Endodermal cell (in vitro differentiated cells): Measurements from ENCODE around the gene TAF11L6. TPM values are rescaled to one million over a fixed set of nuclear protein-coding genes. Genes with fewer than 3 reads are reported as not detected.
"Not testable (repeated sequence)": the region's sequence is repeated elsewhere in the genome, so short reads cannot be mapped to it uniquely, and the experiment has no call there.

Experiments
- DNase-seq: peaks from one replicate; pipeline ENCODE4 v3.0.0-alpha.2; 2017
- H3K27ac ChIP-seq: 2 replicates; pipeline ENCODE4 v1.5.1; 2013; ENCODE audit warnings: mild to moderate bottlenecking, low read depth, low read length, moderate library complexity
- H3K27me3 ChIP-seq: 2 replicates; pipeline ENCODE4 v1.6.1; 2013; ENCODE audit warnings: mild to moderate bottlenecking, low read length, moderate library complexity; ENCODE audit not compliant: insufficient read depth, control insufficient read depth, poor library complexity, severe bottlenecking
- H3K36me3 ChIP-seq: 2 replicates; pipeline ENCODE4 v1.7.0; 2013; ENCODE audit warnings: mild to moderate bottlenecking, low read length, moderate library complexity; ENCODE audit not compliant: control insufficient read depth, insufficient read depth
- H3K4me1 ChIP-seq: one replicate; pipeline ENCODE4 v1.7.0; 2013; ENCODE audit warnings: low read length; ENCODE audit not compliant: control insufficient read depth, insufficient read depth
- H3K4me3 ChIP-seq: 2 replicates; pipeline ENCODE4 v1.5.1; 2013; ENCODE audit warnings: mild to moderate bottlenecking, low read length, moderate library complexity
- H3K9ac ChIP-seq: 2 replicates; pipeline ENCODE4 v1.6.1; 2013; ENCODE audit warnings: mild to moderate bottlenecking, low read length, moderate library complexity; ENCODE audit not compliant: poor library complexity, severe bottlenecking; ENCODE audit errors: extremely low read depth
- H3K9me3 ChIP-seq: 2 replicates; pipeline ENCODE4 v1.6.1; 2013; ENCODE audit warnings: mild to moderate bottlenecking, low read length, moderate library complexity; ENCODE audit not compliant: control insufficient read depth
- H3K27ac Mint-ChIP-seq: 2 replicates; pipeline ENCODE4 v1.8.0; 2020; ENCODE audit warnings: mixed read lengths
- H3K27me3 Mint-ChIP-seq: 2 replicates; pipeline ENCODE4 v1.8.0; 2021; ENCODE audit warnings: mild to moderate bottlenecking, mixed read lengths; ENCODE audit not compliant: insufficient read depth
- H3K36me3 Mint-ChIP-seq: 2 replicates; pipeline ENCODE4 v1.8.0; 2020; ENCODE audit warnings: low read depth, mixed read lengths
- H3K4me1 Mint-ChIP-seq: 2 replicates; pipeline ENCODE4 v1.8.0; 2020; ENCODE audit warnings: mixed read lengths
- H3K4me3 Mint-ChIP-seq: 2 replicates; pipeline ENCODE4 v1.8.0; 2020; ENCODE audit warnings: mild to moderate bottlenecking, moderate library complexity, mixed read lengths
- H3K9me3 Mint-ChIP-seq: 2 replicates; pipeline ENCODE4 v1.8.0; 2020; ENCODE audit warnings: mild to moderate bottlenecking, mixed read lengths
- CTCF ChIP-seq: fragments of 200-600 bp; sonication (generic); conservative IDR thresholded peaks from 2 replicates; pipeline ENCODE4 v1.5.0; 2021; ENCODE audit warnings: antibody characterized with exemption, mild to moderate bottlenecking
- WGBS, 2 experiments: methylation state at CpG; one replicate each; pipeline versions ENCODE4 v1.1.5 to v1.1.7; 2013; ENCODE audit warnings: missing lambda C conversion rate in 2 of 2, mixed read lengths in 1 of 2; ENCODE audit not compliant: insufficient coverage in 1 of 2, insufficient read length in 1 of 2; 5-methylcytosine and 5-hydroxymethylcytosine counted together
- total RNA-seq, 2 donors: library from RNA; stranded (reverse); fragmentation: NEBNext Ultra II Directional in 1 of 2; extraction: Animal tissue kit (Norgen Biotek cat#: 25700) in 1 of 2; gene quantifications; 2 replicates in 1 of 2; 3 replicates in 1 of 2; pipeline ENCODE4 v1.2.1, GENCODE V29; 2021

The TAF11L6 gene
- total RNA-seq, 2 donors from 2014 or later, result not detected

- no peak for DNase-seq
- no peak overlapping the region for H3K4me3 Mint-ChIP-seq
- Histone ChIP-seq H3K4me1 (no peaks in the 10 kb centered on the region), H3K27me3 (no peaks in the 10 kb centered on the region), H3K4me3 (no peak overlapping the region), H3K9ac (no peak overlapping the region), H3K9me3 (no peaks in the 10 kb centered on the region), H3K27ac (no peak overlapping the region), H3K36me3 (no peaks in the 10 kb centered on the region)
- H3K36me3 Mint-ChIP-seq, result no peaks in the 10 kb centered on the region
- no peaks in the 10 kb centered on the region for H3K9me3 Mint-ChIP-seq
- 93 to 94% methylated on average over 15 to 17 of the region's 17 CpGs for WGBS, 2 experiments
- no peak overlapping the region for H3K27ac Mint-ChIP-seq
- no peak for TF ChIP-seq CTCF
- H3K4me1 Mint-ChIP-seq, result no peaks in the 10 kb centered on the region
- no peaks in the 10 kb centered on the region for H3K27me3 Mint-ChIP-seq
Observed at GRCh38 chr5:17511775-17512325, 16.6 kb upstream of the TAF11L6 start.

- H3K4me1 ChIP-seq, H3K9me3 Mint-ChIP-seq, H3K27me3 ChIP-seq, H3K4me1 Mint-ChIP-seq, H3K27ac Mint-ChIP-seq, H3K27ac ChIP-seq, H3K4me3 ChIP-seq, H3K36me3 Mint-ChIP-seq, H3K36me3 ChIP-seq, H3K4me3 Mint-ChIP-seq, H3K9me3 ChIP-seq, H3K9ac ChIP-seq, H3K27me3 Mint-ChIP-seq, DNase-seq: not testable (repeated sequence)
- WGBS, 2 experiments, result 82 to 100% methylated on average over 3 to 5 of the region's 12 CpGs
Observed at GRCh38 chr5:17517526-17517925, 10.9 kb upstream of the TAF11L6 start.

GRCh38 chr5:17518067-17518466 lies 10.4 kb upstream of the TAF11L6 start, which contains the start of gene TAF11L3:
Gene TAF11L3 (plus strand): TSS chr5:17518367.
- no CpG with 5 or more reads among the region's 15 CpGs for WGBS, 2 experiments
- not testable (repeated sequence) for H3K27me3 ChIP-seq

GRCh38 chr5:17519508-17519907 lies 9.0 kb upstream of the TAF11L6 start:
- not testable (repeated sequence) for H3K36me3 ChIP-seq, H3K4me1 ChIP-seq, H3K36me3 Mint-ChIP-seq, H3K9ac ChIP-seq, DNase-seq, H3K4me1 Mint-ChIP-seq, H3K4me3 ChIP-seq, H3K27me3 Mint-ChIP-seq, H3K9me3 ChIP-seq, H3K27me3 ChIP-seq, H3K9me3 Mint-ChIP-seq, H3K27ac ChIP-seq, H3K27ac Mint-ChIP-seq, H3K4me3 Mint-ChIP-seq
- WGBS, 2 experiments, result 90 to 96% methylated on average over 5 to 7 of the region's 14 CpGs

More at GRCh38 chr5:17518067-17518466, 10.4 kb upstream of the TAF11L6 start, which contains the start of gene TAF11L3:
- not testable (repeated sequence) for H3K27ac Mint-ChIP-seq, H3K9me3 ChIP-seq, H3K36me3 ChIP-seq, H3K4me3 Mint-ChIP-seq, H3K9ac ChIP-seq, DNase-seq, H3K27me3 Mint-ChIP-seq, H3K36me3 Mint-ChIP-seq, H3K27ac ChIP-seq, H3K4me1 ChIP-seq, H3K4me1 Mint-ChIP-seq, H3K9me3 Mint-ChIP-seq, H3K4me3 ChIP-seq

- WGBS, 2 experiments, result no CpG with 5 or more reads among the region's 15 CpGs
- not testable (repeated sequence) for H3K9me3 Mint-ChIP-seq, H3K4me1 Mint-ChIP-seq, H3K4me3 Mint-ChIP-seq, H3K4me1 ChIP-seq, H3K27ac ChIP-seq, DNase-seq, H3K36me3 Mint-ChIP-seq, H3K9me3 ChIP-seq, H3K27me3 Mint-ChIP-seq, H3K9ac ChIP-seq, H3K27ac Mint-ChIP-seq, H3K27me3 ChIP-seq, H3K4me3 ChIP-seq, H3K36me3 ChIP-seq
Observed at GRCh38 chr5:17521501-17521900, 7.0 kb upstream of the TAF11L6 start, which contains the start of gene TAF11L4. Gene TAF11L4 (plus strand): TSS chr5:17521801.

GRCh38 chr5:17524935-17525334 lies 3.5 kb upstream of the TAF11L6 start, which contains the start of gene TAF11L5:
Gene TAF11L5 (plus strand): TSS chr5:17525235.
- H3K27me3 ChIP-seq, H3K36me3 ChIP-seq, H3K27ac Mint-ChIP-seq, H3K9me3 Mint-ChIP-seq, H3K9me3 ChIP-seq, H3K27me3 Mint-ChIP-seq, H3K4me3 Mint-ChIP-seq, H3K4me1 Mint-ChIP-seq, H3K4me3 ChIP-seq, DNase-seq, H3K36me3 Mint-ChIP-seq, H3K27ac ChIP-seq, H3K9ac ChIP-seq, H3K4me1 ChIP-seq: not testable (repeated sequence)
- no CpG with 5 or more reads among the region's 15 CpGs for WGBS, 2 experiments
